Hair follicle dermal papilla cell (primary cell): ENCODE results near the gene UBA7. TPM values are rescaled to one million over a fixed set of nuclear protein-coding genes. Genes with fewer than 3 reads are reported as not detected.

ENCODE experiments used
- small RNA-seq: library from RNA; depleted of rRNA; stranded (forward); fragments of <200 nt; gene quantifications from one replicate; pipeline ENCODE3, GENCODE V24; 2012
- total RNA-seq: library from RNA; depleted of rRNA; stranded (reverse); fragments of >200 nt; gene quantifications from 2 replicates; pipeline ENCODE4 v1.2.3, GENCODE V29; 2012

Gene UBA7, protein sequence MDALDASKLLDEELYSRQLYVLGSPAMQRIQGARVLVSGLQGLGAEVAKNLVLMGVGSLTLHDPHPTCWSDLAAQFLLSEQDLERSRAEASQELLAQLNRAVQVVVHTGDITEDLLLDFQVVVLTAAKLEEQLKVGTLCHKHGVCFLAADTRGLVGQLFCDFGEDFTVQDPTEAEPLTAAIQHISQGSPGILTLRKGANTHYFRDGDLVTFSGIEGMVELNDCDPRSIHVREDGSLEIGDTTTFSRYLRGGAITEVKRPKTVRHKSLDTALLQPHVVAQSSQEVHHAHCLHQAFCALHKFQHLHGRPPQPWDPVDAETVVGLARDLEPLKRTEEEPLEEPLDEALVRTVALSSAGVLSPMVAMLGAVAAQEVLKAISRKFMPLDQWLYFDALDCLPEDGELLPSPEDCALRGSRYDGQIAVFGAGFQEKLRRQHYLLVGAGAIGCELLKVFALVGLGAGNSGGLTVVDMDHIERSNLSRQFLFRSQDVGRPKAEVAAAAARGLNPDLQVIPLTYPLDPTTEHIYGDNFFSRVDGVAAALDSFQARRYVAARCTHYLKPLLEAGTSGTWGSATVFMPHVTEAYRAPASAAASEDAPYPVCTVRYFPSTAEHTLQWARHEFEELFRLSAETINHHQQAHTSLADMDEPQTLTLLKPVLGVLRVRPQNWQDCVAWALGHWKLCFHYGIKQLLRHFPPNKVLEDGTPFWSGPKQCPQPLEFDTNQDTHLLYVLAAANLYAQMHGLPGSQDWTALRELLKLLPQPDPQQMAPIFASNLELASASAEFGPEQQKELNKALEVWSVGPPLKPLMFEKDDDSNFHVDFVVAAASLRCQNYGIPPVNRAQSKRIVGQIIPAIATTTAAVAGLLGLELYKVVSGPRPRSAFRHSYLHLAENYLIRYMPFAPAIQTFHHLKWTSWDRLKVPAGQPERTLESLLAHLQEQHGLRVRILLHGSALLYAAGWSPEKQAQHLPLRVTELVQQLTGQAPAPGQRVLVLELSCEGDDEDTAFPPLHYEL
- total RNA-seq, result 79.9 and 94.6 TPM in 2 replicates

DNA sequence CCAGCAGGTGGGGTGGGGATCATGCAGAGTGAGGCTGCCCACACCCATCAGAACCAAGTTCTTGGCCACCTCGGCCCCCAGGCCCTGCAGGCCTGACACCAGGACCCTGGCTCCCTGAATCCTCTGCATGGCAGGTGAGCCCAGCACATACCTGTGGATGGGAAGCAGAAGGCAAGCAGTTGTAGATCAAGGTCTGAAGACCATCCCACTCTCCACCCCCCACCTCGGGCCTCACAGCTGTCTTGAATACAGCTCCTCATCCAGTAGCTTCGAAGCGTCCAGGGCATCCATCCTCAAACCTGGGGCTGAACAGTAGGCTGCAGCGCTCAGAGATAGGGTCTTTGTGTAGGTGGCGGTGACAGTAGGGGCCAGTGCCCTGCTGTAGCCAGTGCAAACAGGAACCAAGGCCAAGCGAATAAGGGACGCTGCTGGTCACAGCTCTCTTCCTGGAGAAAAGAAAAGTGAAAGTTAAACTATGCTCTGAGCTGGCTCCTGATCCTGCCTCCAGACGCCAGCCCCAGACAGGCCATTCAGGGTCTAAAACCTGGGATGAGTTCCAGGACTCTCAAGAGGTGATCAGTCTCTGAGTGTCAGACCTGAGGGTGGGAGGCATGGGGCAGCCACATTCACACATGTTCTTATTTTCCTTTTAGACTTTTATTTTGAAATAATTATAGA is at the start of gene UBA7:
TSS of gene UBA7 (minus strand) at position 457 of the 678 bp plus-strand sequence. CDS start at position 291, 166 bp downstream.

DNA sequence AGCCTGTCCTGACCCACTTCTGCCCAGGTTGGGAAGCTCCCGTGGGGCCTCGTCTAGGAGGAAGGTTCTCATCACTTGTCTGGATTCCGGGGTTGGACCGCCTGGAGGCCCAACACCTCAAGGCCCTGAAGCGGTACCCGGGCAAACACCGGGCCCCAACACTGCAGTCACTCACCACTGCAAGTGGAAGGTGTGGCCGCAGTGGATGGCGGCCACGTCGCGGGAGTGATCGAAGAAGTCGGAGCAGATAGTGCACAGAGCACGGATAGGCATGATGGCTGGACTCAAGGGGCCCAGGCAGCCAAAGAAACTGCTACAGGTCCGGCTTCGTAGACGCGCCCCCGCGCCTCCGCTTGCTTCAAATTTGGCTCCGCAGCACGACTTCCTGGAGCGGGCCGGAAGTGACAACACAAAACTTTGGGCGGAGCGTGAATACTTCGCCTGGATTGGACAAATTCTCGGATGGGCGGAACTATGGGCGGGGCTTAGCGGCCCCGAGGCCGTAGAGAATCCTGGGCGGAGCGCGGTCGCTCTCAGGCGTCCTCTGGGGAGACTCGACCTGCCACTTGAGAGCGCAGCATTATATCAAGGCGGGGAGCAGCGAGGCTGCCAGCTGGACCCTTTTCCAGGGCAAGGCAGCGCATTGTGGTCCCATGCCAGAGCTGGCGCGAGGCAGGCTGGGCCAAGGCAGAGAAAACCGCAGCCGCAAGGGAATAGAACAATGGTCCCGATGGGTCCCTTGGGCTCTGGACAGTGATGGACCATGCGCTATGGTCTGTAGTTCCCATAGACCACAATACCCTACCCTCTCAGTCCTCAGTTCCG is 42.6 kb upstream of the UBA7 start, which contains the start of gene TRAIP:
TSS of gene TRAIP (minus strand) at position 384 of the 825 bp plus-strand sequence. CDS start at position 273, 111 bp downstream.

DNA sequence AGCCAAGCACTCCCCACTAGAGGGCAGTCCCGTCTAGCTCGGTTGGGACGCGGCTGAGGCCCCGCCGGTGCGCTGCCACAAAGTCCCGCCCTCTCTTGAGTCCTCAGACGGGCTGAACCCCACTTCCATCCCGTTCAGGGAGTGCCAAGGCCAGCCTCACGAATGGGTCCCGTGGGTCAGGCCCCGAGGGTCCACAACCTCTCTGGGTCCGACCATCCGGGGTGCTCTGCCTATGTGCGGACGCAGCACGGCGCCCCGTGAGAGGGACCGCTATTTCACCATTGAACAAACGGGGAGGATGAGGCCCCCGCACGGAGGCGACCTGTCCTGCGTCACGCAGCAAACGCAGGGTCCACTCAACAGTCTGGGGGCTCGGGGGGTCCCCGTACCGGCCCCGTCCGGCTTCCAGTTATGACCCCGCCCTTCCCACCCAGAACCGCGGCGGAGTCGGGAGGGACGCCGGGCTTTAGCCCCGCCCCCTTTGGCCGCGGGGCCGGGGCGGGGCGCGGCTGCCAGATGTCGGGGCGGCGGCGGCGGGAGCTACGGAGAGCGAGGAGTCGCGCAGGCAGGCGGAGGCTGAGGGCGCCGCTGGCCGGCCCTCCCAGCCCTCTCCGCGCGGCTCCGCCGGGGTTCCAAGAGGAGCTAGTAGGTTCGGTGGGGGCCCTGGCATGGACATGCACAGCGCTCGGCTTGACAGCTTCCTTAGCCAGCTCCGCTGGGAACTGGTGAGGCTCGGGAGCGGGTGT is 10.9 kb downstream of the UBA7 start, which contains the start of gene INKA1:
TSS of gene INKA1 (plus strand) at position 543 of the 746 bp plus-strand sequence. CDS start at position 675, 132 bp downstream.

DNA sequence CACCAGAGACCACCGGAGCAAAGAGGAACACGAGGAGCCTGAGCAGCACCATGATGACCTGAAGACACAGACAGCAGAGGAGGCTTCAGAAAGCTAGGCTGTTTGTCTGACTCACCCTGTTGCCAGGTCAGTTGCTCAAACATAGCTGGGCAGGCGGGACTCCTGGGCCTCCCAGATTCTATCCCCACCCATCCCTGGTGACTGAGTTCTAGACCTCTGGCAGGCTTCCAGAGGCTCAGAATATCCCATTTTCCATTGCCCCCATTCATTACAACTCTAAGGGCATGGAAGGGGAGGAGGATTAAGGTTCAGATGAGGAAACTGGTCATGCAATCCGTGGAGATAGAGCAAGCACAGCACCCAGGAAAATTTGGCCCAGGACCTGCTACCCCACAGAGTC is 14.0 kb downstream of the UBA7 start, which contains the start of gene CDHR4:
TSS of gene CDHR4 (minus strand) at position 113 of the 400 bp plus-strand sequence. CDS start at position 52, 61 bp downstream.

DNA sequence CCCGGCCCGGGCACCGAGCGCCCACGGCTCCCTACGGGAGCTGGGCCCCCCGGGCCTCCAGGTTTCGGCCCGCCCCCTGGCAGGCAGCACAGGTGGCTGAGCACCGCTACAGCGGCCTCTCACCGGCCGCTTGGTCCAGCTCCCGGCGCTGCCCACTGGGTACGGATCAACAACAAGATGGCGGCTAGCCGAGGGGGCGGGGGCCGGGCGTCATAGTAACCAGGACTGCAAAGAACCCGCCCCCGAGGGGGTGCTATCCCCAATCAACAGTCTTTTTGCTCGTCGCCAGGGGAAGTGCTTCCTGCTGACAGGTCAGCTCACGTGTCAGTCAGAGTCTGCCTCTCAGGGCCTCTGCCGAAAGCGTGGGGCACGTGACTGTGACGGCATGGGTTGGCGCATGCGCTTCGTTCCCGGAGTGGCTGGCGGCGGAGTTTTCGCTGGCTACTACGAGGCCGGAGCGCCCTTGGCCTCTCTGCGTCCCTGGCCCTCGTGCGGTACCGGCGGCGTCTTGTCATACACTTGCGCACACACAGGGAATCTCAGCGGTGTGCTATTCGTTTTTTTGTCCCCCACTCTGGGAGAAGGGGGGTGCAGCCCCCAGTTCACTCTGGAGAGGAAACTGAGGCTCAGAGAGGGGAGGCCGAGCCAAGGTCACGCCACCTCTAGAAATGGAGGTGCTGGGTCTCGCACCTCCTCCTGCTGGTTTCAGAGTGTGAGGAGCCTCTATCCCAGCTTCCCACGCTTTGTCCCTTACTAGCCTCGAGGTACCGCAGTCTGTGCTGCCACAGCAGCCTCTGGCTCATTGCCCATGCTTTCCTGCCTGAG is 27.2 kb downstream of the UBA7 start, which contains the start of gene IP6K1:
TSS of gene IP6K1 (minus strand) at position 186 of the 825 bp plus-strand sequence. CDS start 38,502 bp downstream, outside the sequence.

Small RNA genes lying within 50 kb of the gene (small RNA-seq; reads per million reads assigned to genes)
- gene COX6CP14, result not detected
- not detected for gene RN7SL217P

Other genes starting within 250 kb of the UBA7 start
- gene APEH, start 139.6 kb downstream of the UBA7 start, total RNA-seq, result 83.4 and 103 TPM in 2 replicates
- gene MST1, start 124.5 kb downstream of the UBA7 start, total RNA-seq, result 4.4 and 6.1 TPM in 2 replicates
- 26.9 and 27.9 TPM in 2 replicates for gene RNF123, start 124.4 kb downstream of the UBA7 start, total RNA-seq
- gene AMIGO3, start 94.3 kb downstream of the UBA7 start, total RNA-seq, result 1.5 and 1.8 TPM in 2 replicates
- gene GMPPB, start 90.0 kb downstream of the UBA7 start, total RNA-seq, result 29.3 and 31.0 TPM in 2 replicates
- 58.2 and 61.0 TPM in 2 replicates for gene IP6K1, start 27.4 kb downstream of the UBA7 start, total RNA-seq
- not detected in 2 replicates for gene CDHR4, start 14.1 kb downstream of the UBA7 start, total RNA-seq
- 11.7 and 14.1 TPM in 2 replicates for gene INKA1, start 10.7 kb downstream of the UBA7 start, total RNA-seq
- 2.2 and 2.6 TPM in 2 replicates for gene TRAIP, start 42.6 kb upstream of the UBA7 start, total RNA-seq
- not detected in 2 replicates for gene CAMKV, start 56.0 kb upstream of the UBA7 start, total RNA-seq
- gene MST1R, start 89.9 kb upstream of the UBA7 start, total RNA-seq, result 1.1 TPM in 2 replicates
- gene MON1A, start 115.9 kb upstream of the UBA7 start, total RNA-seq, result 15.4 and 18.3 TPM in 2 replicates
- gene RBM6, start 126.2 kb upstream of the UBA7 start, total RNA-seq, result 47.0 and 54.0 TPM in 2 replicates